IMR-90 (cell line): ENCODE results near the gene ZNF385C. TPM values are rescaled to one million over a fixed set of nuclear protein-coding genes. Genes with fewer than 3 reads are reported as not detected.

Experiments used
- ATAC-seq: fragments of 200-7000 bp; cut with Tn5 transposase; 2 replicates; pipeline ENCODE4 v1.9.1; 2020; ENCODE audit warnings: low read depth, mild to moderate bottlenecking, moderate library complexity
- BruUV-seq: library from RNA; stranded (reverse); fragments of 400-500 nt; replicated peaks from 2 replicates; lab custom pipeline; 2021; lab: Mats Ljungman, UMichigan
- CTCF ChIA-PET: fragments of 300-600 bp; formaldehyde crosslinking; extraction: SDS; loops from one replicate; lab custom pipeline; 2021; ENCODE audit warnings: antibody characterized with exemption; lab: Yijun Ruan, JAX
- POLR2A ChIA-PET: fragments of 300-600 bp; sonication (Branson Sonifier 250); formaldehyde crosslinking; loops from one replicate; lab custom pipeline; 2022; ENCODE audit warnings: antibody characterized with exemption; ENCODE audit not compliant: unreplicated experiment; lab: Charles Lee
- DNase-seq: peaks from one replicate; pipeline ENCODE4 v3.0.0; 2013
- H2AFZ ChIP-seq: replicated peaks from 2 replicates; pipeline ENCODE3; 2013; ENCODE audit warnings: low read length, mild to moderate bottlenecking; ENCODE audit not compliant: poor library complexity
- H2AK5ac ChIP-seq: 2 replicates; pipeline ENCODE4 v1.6.1; 2013; ENCODE audit warnings: low read depth, low read length, inconsistent platforms
- H2AK9ac ChIP-seq: replicated peaks from 2 replicates; pipeline ENCODE3; 2013; ENCODE audit warnings: mild to moderate bottlenecking, low read depth, low read length, moderate library complexity; ENCODE audit not compliant: poor library complexity
- H2BK120ac ChIP-seq: 2 replicates; pipeline ENCODE4 v1.6.1; 2013; ENCODE audit warnings: low read depth, low read length, inconsistent platforms
- H2BK15ac ChIP-seq: 3 replicates; pipeline ENCODE4 v1.6.1; 2013; ENCODE audit warnings: low read depth, low read length, inconsistent platforms
- H2BK20ac ChIP-seq: 2 replicates; pipeline ENCODE4 v1.6.1; 2013; ENCODE audit warnings: low read depth, mild to moderate bottlenecking, inconsistent platforms, low read length, moderate library complexity
- H2BK5ac ChIP-seq: 2 replicates; pipeline ENCODE4 v1.6.1; 2013; ENCODE audit warnings: mild to moderate bottlenecking, low read depth, low read length, inconsistent platforms; ENCODE audit not compliant: poor library complexity, severe bottlenecking
- H3K14ac ChIP-seq: replicated peaks from 2 replicates; pipeline ENCODE4 v1.6.1; 2013; ENCODE audit warnings: low read depth, low read length, inconsistent platforms
- H3K18ac ChIP-seq: 2 replicates; pipeline ENCODE4 v1.6.1; 2013; ENCODE audit warnings: low read depth, low read length, control low read depth
- H3K23ac ChIP-seq: 2 replicates; pipeline ENCODE4 v1.6.1; 2013; ENCODE audit warnings: low read depth, low read length, inconsistent platforms
- H3K27ac ChIP-seq: 2 replicates; pipeline ENCODE4 v1.5.1; 2013; ENCODE audit warnings: mild to moderate bottlenecking, control low read depth, low read length; ENCODE audit not compliant: insufficient read depth
- H3K27me3 ChIP-seq: 2 replicates; pipeline ENCODE4 v1.6.1; 2013; ENCODE audit warnings: low read length; ENCODE audit not compliant: control insufficient read depth, insufficient read depth
- H3K36me3 ChIP-seq: 2 replicates; pipeline ENCODE4 v1.6.1; 2013; ENCODE audit warnings: low read length, mixed read lengths; ENCODE audit not compliant: control insufficient read depth, insufficient read depth
- H3K4ac ChIP-seq: 2 replicates; pipeline ENCODE4 v1.6.1; 2013; ENCODE audit warnings: low read depth, low read length, inconsistent platforms
- H3K4me1 ChIP-seq: 2 replicates; pipeline ENCODE4 v1.6.1; 2013; ENCODE audit warnings: low read length, mixed read lengths; ENCODE audit not compliant: control insufficient read depth, insufficient read depth
- H3K4me2 ChIP-seq: 2 replicates; pipeline ENCODE4 v1.6.1; 2013; ENCODE audit warnings: low read depth, mild to moderate bottlenecking, control low read depth, low read length, moderate library complexity
- H3K4me3 ChIP-seq: 2 replicates; pipeline ENCODE4 v1.5.1; 2013; ENCODE audit warnings: low read depth, mild to moderate bottlenecking, control low read depth, low read length, moderate library complexity; ENCODE audit not compliant: insufficient read depth
- H3K56ac ChIP-seq: 2 replicates; pipeline ENCODE4 v1.6.1; 2013; ENCODE audit warnings: low read length, inconsistent platforms; ENCODE audit not compliant: insufficient read depth; ENCODE audit errors: extremely low read depth
- H3K79me1 ChIP-seq, 2 experiments: 2 replicates each; pipeline ENCODE4 v1.6.1; 2013; ENCODE audit warnings: low read length in 2 of 2, inconsistent platforms in 1 of 2, low read depth in 1 of 2
- H3K9ac ChIP-seq: 2 replicates; pipeline ENCODE4 v1.6.1; 2013; ENCODE audit warnings: low read depth, low read length, control low read depth
- H3K9me1 ChIP-seq: 2 replicates; pipeline ENCODE4 v1.6.1; 2013; ENCODE audit warnings: low read length, inconsistent platforms; ENCODE audit not compliant: insufficient read depth
- H3K9me3 ChIP-seq: 2 replicates; pipeline ENCODE4 v1.6.1; 2013; ENCODE audit warnings: low read length; ENCODE audit not compliant: control insufficient read depth, insufficient read depth
- H4K20me1 ChIP-seq: 2 replicates; pipeline ENCODE4 v1.6.1; 2013; ENCODE audit warnings: low read length, inconsistent platforms; ENCODE audit not compliant: insufficient read depth
- H4K5ac ChIP-seq: 2 replicates; pipeline ENCODE4 v1.6.1; 2013; ENCODE audit warnings: mild to moderate bottlenecking, low read depth, low read length, control low read depth
- H4K8ac ChIP-seq, 2 experiments: 2 replicates each; pipeline ENCODE4 v1.6.1; 2013; ENCODE audit warnings: low read depth in 2 of 2, low read length in 2 of 2, control low read depth in 1 of 2, inconsistent platforms in 1 of 2
- H4K91ac ChIP-seq: 2 replicates; pipeline ENCODE4 v1.6.1; 2013; ENCODE audit warnings: low read depth, low read length, inconsistent platforms; ENCODE audit not compliant: insufficient read depth
- BHLHE40 ChIP-seq: fragments of 150-350 bp; IDR thresholded peaks from 2 replicates; pipeline ENCODE4 v1.6.1; 2016; ENCODE audit warnings: mild to moderate bottlenecking, low read depth, low read length
- CEBPB ChIP-seq: IDR thresholded peaks from 2 replicates; pipeline ENCODE4 v1.6.1; 2012; ENCODE audit warnings: low read depth, low read length, improper control_type of control experiment
- CHD1 ChIP-seq: IDR thresholded peaks from 2 replicates; pipeline ENCODE4 v1.6.1; 2012; ENCODE audit warnings: low read depth, low read length, improper control_type of control experiment
- MAFK ChIP-seq: IDR thresholded peaks from 2 replicates; pipeline ENCODE4 v1.6.1; 2012; ENCODE audit warnings: low read depth, low read length, improper control_type of control experiment
- MAZ ChIP-seq: IDR thresholded peaks from 2 replicates; pipeline ENCODE4 v1.6.1; 2012; ENCODE audit warnings: low read depth, mild to moderate bottlenecking, low read length, improper control_type of control experiment, moderate library complexity, borderline replicate concordance
- MXI1 ChIP-seq: IDR thresholded peaks from 2 replicates; pipeline ENCODE4 v1.6.1; 2012; ENCODE audit warnings: low read depth, mild to moderate bottlenecking, low read length, moderate library complexity, borderline replicate concordance
- POLR2A ChIP-seq: IDR thresholded peaks from 2 replicates; pipeline ENCODE4 v1.6.1; 2012; ENCODE audit warnings: mild to moderate bottlenecking, low read depth, low read length
- RAD21 ChIP-seq: IDR thresholded peaks from 2 replicates; pipeline ENCODE4 v1.6.1; 2012; ENCODE audit warnings: low read length, improper control_type of control experiment
- RCOR1 ChIP-seq: IDR thresholded peaks from 2 replicates; pipeline ENCODE4 v1.6.1; 2012; ENCODE audit warnings: mild to moderate bottlenecking, low read length, improper control_type of control experiment; ENCODE audit not compliant: insufficient replicate concordance
- RFX5 ChIP-seq: IDR thresholded peaks from 2 replicates; pipeline ENCODE4 v1.8.0; 2012; ENCODE audit warnings: low read depth, mild to moderate bottlenecking, low read length, moderate library complexity
- WGBS, 2 experiments: methylation state at CpG; one replicate each; pipeline versions ENCODE4 v1.1.5 to v1.1.7; 2013; ENCODE audit warnings: missing lambda C conversion rate in 2 of 2; ENCODE audit not compliant: insufficient read length in 1 of 2; ENCODE audit errors: extremely low coverage in 2 of 2; 5-methylcytosine and 5-hydroxymethylcytosine counted together
- dilution Hi-C: fragments of 300-500 bp; cut with HindIII; formaldehyde crosslinking; loops from one replicate; pipeline ENCODE4 v1.14.3; 2018; ENCODE audit warnings: low sequenced_read_pairs; ENCODE audit not compliant: unreplicated experiment
- in situ Hi-C: fragments of 300-500 bp; cut with MboI; formaldehyde crosslinking; loops from 3 replicates; pipeline ENCODE4 v1.14.3; 2019; ENCODE audit warnings: low sequenced_read_pairs, inconsistent platforms, mixed read lengths
- intact Hi-C: fragments of 100-400 bp; cut with micrococcal nuclease; formaldehyde crosslinking; loops from 2 replicates; pipeline ENCODE4 v1.10.0; 2022
- polyA plus RNA-seq, 3 experiments: library from polyadenylated mRNA; depleted of rRNA; stranded (reverse); fragments of >200 nt; gene quantifications; 2 replicates each; pipeline ENCODE4 v1.2.3, GENCODE V29; 2012; ENCODE audit warnings: low replicate concordance in 1 of 3
- total RNA-seq: library from RNA; depleted of rRNA; stranded (reverse); fragments of >200 nt; gene quantifications from 2 replicates; pipeline ENCODE4 v1.2.3, GENCODE V29; 2012
- TF ChIP-seq, protein P1 (sequence below): fragments of 150-350 bp; IDR thresholded peaks from 2 replicates; pipeline ENCODE4 v1.6.1; 2017; ENCODE audit warnings: mild to moderate bottlenecking, antibody characterized with exemption, low read length, low read depth
- TF ChIP-seq, protein P2 (sequence below): fragments of 150-350 bp; IDR thresholded peaks from 2 replicates; pipeline ENCODE4 v1.6.1; 2016; ENCODE audit warnings: low read depth, mild to moderate bottlenecking, low read length, moderate library complexity, borderline replicate concordance
- TF ChIP-seq, protein P3 (sequence below): conservative IDR thresholded peaks from 2 replicates; pipeline ENCODE4 v1.5.1; 2012; ENCODE audit warnings: mild to moderate bottlenecking, low read depth, low read length, improper control_type of control experiment

Gene ZNF385C
- total and polyA plus RNA-seq, 2 of the 4 experiments (the other 2 are of a cell fraction) = not detected

DNA sequence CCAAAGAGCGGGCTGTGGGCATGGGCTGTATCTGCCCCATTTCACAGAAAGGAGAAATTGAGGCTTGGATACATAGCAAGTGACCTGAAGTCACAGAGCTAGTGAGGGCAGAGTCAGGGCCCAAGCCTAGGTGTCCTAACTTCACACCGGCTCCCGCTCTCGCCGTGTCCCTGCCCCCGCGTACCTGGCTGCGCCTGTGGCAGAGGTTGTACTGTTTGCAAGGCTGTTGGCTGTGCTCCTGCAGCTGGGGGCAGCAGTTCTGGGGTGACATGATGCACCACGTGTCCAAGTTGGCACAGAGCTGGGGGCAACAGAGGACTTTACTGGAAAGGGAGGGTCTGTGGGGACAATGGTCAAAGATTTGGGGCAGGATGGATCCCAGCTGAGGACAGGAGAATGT is 10.8 kb upstream of the ZNF385C start:
- no peak overlapping the region for H3K4ac ChIP-seq
- POLR2A ChIA-PET = no interaction called here
- no peak overlapping the region for H2BK20ac ChIP-seq
- H3K79me1 ChIP-seq = no peaks in the 10 kb centered on the region
- H2AK9ac ChIP-seq = no peak overlapping the region
- TF ChIP-seq RAD21 = no peak
- TF ChIP-seq CEBPB = no peak
- TF ChIP-seq MXI1 = no peak
- no peak for TF ChIP-seq POLR2A
- TF ChIP-seq RCOR1 = no peak
- TF ChIP-seq, protein P1, sequence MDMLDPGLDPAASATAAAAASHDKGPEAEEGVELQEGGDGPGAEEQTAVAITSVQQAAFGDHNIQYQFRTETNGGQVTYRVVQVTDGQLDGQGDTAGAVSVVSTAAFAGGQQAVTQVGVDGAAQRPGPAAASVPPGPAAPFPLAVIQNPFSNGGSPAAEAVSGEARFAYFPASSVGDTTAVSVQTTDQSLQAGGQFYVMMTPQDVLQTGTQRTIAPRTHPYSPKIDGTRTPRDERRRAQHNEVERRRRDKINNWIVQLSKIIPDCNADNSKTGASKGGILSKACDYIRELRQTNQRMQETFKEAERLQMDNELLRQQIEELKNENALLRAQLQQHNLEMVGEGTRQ = no peak
- no peak for TF ChIP-seq CHD1
- TF ChIP-seq, protein P2, sequence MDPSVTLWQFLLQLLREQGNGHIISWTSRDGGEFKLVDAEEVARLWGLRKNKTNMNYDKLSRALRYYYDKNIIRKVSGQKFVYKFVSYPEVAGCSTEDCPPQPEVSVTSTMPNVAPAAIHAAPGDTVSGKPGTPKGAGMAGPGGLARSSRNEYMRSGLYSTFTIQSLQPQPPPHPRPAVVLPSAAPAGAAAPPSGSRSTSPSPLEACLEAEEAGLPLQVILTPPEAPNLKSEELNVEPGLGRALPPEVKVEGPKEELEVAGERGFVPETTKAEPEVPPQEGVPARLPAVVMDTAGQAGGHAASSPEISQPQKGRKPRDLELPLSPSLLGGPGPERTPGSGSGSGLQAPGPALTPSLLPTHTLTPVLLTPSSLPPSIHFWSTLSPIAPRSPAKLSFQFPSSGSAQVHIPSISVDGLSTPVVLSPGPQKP = no peak
- no peak for TF ChIP-seq RFX5
- TF ChIP-seq MAFK = no peak
- TF ChIP-seq, protein P3, sequence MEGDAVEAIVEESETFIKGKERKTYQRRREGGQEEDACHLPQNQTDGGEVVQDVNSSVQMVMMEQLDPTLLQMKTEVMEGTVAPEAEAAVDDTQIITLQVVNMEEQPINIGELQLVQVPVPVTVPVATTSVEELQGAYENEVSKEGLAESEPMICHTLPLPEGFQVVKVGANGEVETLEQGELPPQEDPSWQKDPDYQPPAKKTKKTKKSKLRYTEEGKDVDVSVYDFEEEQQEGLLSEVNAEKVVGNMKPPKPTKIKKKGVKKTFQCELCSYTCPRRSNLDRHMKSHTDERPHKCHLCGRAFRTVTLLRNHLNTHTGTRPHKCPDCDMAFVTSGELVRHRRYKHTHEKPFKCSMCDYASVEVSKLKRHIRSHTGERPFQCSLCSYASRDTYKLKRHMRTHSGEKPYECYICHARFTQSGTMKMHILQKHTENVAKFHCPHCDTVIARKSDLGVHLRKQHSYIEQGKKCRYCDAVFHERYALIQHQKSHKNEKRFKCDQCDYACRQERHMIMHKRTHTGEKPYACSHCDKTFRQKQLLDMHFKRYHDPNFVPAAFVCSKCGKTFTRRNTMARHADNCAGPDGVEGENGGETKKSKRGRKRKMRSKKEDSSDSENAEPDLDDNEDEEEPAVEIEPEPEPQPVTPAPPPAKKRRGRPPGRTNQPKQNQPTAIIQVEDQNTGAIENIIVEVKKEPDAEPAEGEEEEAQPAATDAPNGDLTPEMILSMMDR = no peak
- no peak for TF ChIP-seq MAZ
- no peak for TF ChIP-seq BHLHE40
- no peaks in the 10 kb centered on the region for H4K20me1 ChIP-seq
- H2BK120ac ChIP-seq = no peak overlapping the region
- H4K8ac ChIP-seq = no peak overlapping the region
- no peaks in the 10 kb centered on the region for H3K36me3 ChIP-seq
- BruUV-seq = no TSS peak
- WGBS, 2 experiments = 92% methylated on average over 7 of the region's 9 CpGs; no CpG with 5 or more reads in 1 of the 2 experiments
- H3K23ac ChIP-seq = no peak overlapping the region
- no peak overlapping the region for H3K14ac ChIP-seq
- no peak overlapping the region for H2AFZ ChIP-seq
- H3K9me3 ChIP-seq = no peaks in the 10 kb centered on the region
- no peak overlapping the region for H3K27ac ChIP-seq
- intact Hi-C loops = no loop called here
- no peak overlapping the region for H3K4me3 ChIP-seq
- no peak overlapping the region for H2BK5ac ChIP-seq
- dilution Hi-C loops = no loop called here
- in situ Hi-C loops = no loop called here
- H3K9me1 ChIP-seq = peaks cover 4% of the 10 kb centered on the region; the same call in 1 of the 2 replicates
- DNase-seq (no peak), ATAC-seq (no peak)
- H4K5ac ChIP-seq = no peak overlapping the region
- H2BK15ac ChIP-seq = no peak overlapping the region
- CTCF ChIA-PET = no interaction called here
- no peak overlapping the region for H2AK5ac ChIP-seq
- no peak overlapping the region for H3K4me2 ChIP-seq
- H4K91ac ChIP-seq = no peak overlapping the region
- H3K27me3 ChIP-seq = 0 out of 2 replicates have a peak, but pooled peaks cover 4% of the 10 kb centered on the region
- no peak overlapping the region for H3K56ac ChIP-seq
- H3K9ac ChIP-seq = no peak overlapping the region
- H3K4me1 ChIP-seq = peaks cover 6% of the 10 kb centered on the region; the same call in 1 of the 2 replicates
- no peak overlapping the region for H3K18ac ChIP-seq
